ENCODE measurements around the gene ATG4B. TPM values are rescaled to one million over a fixed set of nuclear protein-coding genes. Genes with fewer than 3 reads are reported as not detected.

ATG4B gene
- polyA plus RNA-seq, 1 experiment = 82.4 TPM

DNA sequence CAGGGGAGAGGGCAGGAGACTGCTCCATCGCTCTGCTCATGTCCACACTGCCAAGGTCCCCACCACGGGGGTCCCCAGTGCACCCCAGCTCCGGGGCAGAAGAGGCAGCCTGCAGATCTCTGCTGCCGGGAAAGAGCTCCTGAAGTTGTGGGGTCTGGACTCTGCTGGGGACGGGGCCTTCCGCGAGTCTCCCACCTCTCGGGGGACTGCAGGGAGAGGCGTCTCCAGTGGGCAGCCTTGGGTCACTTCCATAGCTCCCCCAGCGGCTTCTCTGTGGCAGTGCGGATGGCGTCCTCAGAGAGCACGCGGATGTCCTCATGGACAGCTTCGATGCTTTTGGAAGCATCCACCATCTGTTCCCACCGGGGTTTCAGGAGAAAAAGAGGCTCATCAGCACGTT lies 38.4 kb downstream of the ATG4B start:
- ChIA-PET POLR2A (interaction anchor here (1.8 kb wide), 1 partner anchor 11 kb away, joined by 4 read pairs; the partner anchor contains the start of gene DTYMK), CTCF (no interaction called here)
- no peaks in the 10 kb centered on the region; the same call in 1 of the 2 replicates for H3K9me3 ChIP-seq (ENCODE audit: control insufficient read depth, insufficient read depth, low read length)
- no peak overlapping the region for H3K27ac ChIP-seq (ENCODE audit: low read depth, low read length)
- TF ChIP-seq, protein P1, sequence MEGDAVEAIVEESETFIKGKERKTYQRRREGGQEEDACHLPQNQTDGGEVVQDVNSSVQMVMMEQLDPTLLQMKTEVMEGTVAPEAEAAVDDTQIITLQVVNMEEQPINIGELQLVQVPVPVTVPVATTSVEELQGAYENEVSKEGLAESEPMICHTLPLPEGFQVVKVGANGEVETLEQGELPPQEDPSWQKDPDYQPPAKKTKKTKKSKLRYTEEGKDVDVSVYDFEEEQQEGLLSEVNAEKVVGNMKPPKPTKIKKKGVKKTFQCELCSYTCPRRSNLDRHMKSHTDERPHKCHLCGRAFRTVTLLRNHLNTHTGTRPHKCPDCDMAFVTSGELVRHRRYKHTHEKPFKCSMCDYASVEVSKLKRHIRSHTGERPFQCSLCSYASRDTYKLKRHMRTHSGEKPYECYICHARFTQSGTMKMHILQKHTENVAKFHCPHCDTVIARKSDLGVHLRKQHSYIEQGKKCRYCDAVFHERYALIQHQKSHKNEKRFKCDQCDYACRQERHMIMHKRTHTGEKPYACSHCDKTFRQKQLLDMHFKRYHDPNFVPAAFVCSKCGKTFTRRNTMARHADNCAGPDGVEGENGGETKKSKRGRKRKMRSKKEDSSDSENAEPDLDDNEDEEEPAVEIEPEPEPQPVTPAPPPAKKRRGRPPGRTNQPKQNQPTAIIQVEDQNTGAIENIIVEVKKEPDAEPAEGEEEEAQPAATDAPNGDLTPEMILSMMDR (IDR thresholded peaks at IDR 0.05; ENCODE audit: low read depth, low read length) = no peak
- no peak overlapping the region for H3K4me3 ChIP-seq (ENCODE audit: low read depth, low read length)
- DNase-seq (ENCODE audit: low read depth, low spot score) = no peak
- no peaks in the 10 kb centered on the region for H3K27me3 ChIP-seq (ENCODE audit: control insufficient read depth, insufficient read depth, low read length)

DNA sequence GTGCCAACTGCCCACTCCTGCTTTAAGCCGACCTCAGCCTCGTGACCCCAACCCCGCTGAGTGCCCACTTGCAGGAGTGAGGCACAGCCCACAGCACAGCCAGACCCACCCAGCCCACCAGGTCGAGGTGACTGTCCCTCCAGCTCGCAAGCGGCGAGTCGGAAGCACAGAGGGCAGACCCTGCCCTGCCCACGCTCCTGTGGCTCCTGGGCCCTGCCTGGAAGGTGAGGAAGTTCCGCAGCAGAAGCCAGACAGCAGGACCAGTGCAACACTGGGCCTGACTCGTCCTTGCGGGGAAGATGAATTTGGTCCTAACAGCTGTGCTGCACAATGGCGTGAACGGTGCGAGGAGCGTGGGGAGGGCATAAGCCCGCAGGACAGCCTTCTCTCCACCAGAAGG lies 39.2 kb downstream of the ATG4B start:
- H3K4me3 ChIP-seq (ENCODE audit: low read depth, low read length) = no peak overlapping the region
- CTCF ChIA-PET = no interaction called here
- no peak for DNase-seq (ENCODE audit: low read depth, low spot score)
- TF ChIP-seq, protein P1 (IDR thresholded peaks at IDR 0.05; ENCODE audit: low read depth, low read length) = no peak
- H3K27ac ChIP-seq (ENCODE audit: low read depth, low read length) = no peak overlapping the region
- no peaks in the 10 kb centered on the region; the same call in 1 of the 2 replicates for H3K9me3 ChIP-seq (ENCODE audit: control insufficient read depth, insufficient read depth, low read length)
- POLR2A ChIA-PET = no interaction called here
- no peaks in the 10 kb centered on the region for H3K27me3 ChIP-seq (ENCODE audit: control insufficient read depth, insufficient read depth, low read length)

DNA sequence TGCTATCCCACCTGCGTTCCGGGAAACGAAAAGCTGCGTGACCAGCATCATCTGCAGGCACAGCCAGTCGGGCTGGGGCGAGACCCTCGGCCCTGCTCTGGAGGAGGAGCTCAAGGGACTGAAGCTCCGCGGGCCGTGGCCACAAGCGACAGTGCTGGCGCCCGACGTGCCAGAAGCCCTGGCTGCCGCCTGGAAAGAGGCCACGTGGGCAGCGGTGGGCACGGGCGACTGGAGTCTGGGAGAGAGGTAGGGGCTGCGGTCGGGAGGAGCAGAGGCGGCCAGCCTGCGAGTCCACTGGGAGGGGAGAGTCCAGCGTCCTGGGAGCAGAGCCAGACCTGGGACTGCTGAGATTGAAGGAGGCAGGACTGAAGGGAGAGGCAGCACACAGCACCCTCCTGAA lies 39.9 kb downstream of the ATG4B start:
- DNase-seq (ENCODE audit: low read depth, low spot score) = no peak
- ChIA-PET POLR2A (interaction anchor here (1.0 kb wide), 1 partner anchor 9 kb away, joined by 3 read pairs; the partner anchor contains the start of gene DTYMK), CTCF (interaction anchor here (1.0 kb wide), 1 partner anchor 13 kb away, joined by 3 read pairs; no protein-coding TSS in a partner anchor)
- TF ChIP-seq, protein P1 (IDR thresholded peaks at IDR 0.05; ENCODE audit: low read depth, low read length) = no peak
- Histone ChIP-seq H3K9me3 (ENCODE audit: control insufficient read depth, insufficient read depth, low read length) (no peaks in the 10 kb centered on the region; the same call in 1 of the 2 replicates), H3K4me3 (ENCODE audit: low read depth, low read length) (no peak overlapping the region), H3K27me3 (ENCODE audit: control insufficient read depth, insufficient read depth, low read length) (no peaks in the 10 kb centered on the region), H3K27ac (ENCODE audit: low read depth, low read length) (no peak overlapping the region)

DNA sequence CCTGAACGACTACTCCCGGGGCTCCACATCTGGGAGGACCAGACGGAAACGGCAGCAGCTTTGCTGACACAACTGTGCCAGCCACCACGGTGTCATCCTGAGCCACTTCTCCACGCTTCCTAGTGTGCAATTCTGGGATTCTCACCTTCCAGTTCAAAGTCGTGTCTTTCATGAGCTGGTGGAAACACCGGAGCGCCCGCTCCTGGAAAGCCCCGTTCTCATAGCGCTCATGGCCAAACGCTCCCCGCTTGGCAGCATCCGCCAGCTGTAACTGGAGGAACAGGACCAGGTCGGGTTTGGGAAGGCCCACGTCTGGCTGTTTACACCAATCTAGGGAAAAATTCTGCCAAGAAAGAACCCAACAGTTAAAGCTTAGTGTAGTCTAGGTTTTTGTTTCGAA lies 40.8 kb downstream of the ATG4B start:
- ChIA-PET CTCF (interaction anchor here (1.0 kb wide), 1 partner anchor 13 kb away, joined by 3 read pairs; no protein-coding TSS in a partner anchor), POLR2A (interaction anchor here (1.0 kb wide), 2 partner anchors 8 to 9 kb away, joined by 3 read pairs; partner anchors contain the start of gene DTYMK)
- Histone ChIP-seq H3K9me3 (ENCODE audit: control insufficient read depth, insufficient read depth, low read length) (no peaks in the 10 kb centered on the region; the same call in 1 of the 2 replicates), H3K4me3 (ENCODE audit: low read depth, low read length) (no peak overlapping the region), H3K27ac (ENCODE audit: low read depth, low read length) (no peak overlapping the region), H3K27me3 (ENCODE audit: control insufficient read depth, insufficient read depth, low read length) (no peaks in the 10 kb centered on the region)
- no peak for DNase-seq (ENCODE audit: low read depth, low spot score)
- TF ChIP-seq, protein P1 (IDR thresholded peaks at IDR 0.05; ENCODE audit: low read depth, low read length) = no peak

DNA sequence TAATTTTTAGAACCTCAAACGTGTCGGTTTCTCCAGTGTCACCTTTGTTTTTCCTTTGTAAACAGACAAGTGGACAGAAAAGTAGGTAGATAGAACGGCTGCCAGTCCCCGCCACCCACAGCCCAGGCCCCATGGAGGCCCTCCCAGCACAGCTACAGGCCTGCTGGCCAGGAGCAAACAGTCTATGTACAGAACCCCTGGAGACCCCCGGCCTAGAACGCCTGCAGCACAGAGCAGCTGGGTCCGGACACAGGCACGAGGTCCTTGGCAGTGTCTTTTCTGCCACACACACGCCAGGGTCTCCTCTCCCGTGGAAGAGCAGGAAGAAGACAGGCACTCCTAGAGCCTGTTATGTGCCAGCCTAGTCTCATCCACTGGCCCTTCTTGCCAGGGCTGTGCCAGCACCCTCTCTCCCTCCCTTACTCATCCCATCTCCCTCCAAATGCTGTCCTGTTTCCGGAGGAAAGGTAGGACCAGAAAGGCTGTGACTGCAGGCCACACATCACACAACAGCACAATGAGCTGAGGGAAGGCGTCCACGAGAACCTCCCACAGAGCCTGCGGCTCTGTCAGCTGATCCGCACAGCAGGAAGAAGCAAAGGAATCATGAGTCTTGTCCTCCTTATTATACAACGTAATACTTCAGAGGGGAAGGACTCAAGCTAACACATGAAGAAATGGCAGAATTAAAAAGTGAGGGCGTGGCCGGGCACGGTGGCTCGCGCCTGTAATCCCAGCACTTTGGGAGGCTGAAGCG lies 41.5 kb downstream of the ATG4B start:
- Histone ChIP-seq H3K4me3 (ENCODE audit: low read depth, low read length) (no peak overlapping the region), H3K9me3 (ENCODE audit: control insufficient read depth, insufficient read depth, low read length) (no peaks in the 10 kb centered on the region), H3K27me3 (ENCODE audit: control insufficient read depth, insufficient read depth, low read length) (no peaks in the 10 kb centered on the region), H3K27ac (ENCODE audit: low read depth, low read length) (no peak overlapping the region)
- ChIA-PET CTCF (no interaction called here), POLR2A (interaction anchor here (1.0 kb wide), 1 partner anchor 8 kb away, joined by 3 read pairs; the partner anchor contains the start of gene DTYMK)
- TF ChIP-seq, protein P1 (IDR thresholded peaks at IDR 0.05; ENCODE audit: low read depth, low read length) = no peak
- no peak for DNase-seq (ENCODE audit: low read depth, low spot score)
